ENCODE data around the gene GRAMD1B. TPM values are rescaled to one million over a fixed set of nuclear protein-coding genes. Genes with fewer than 3 reads are reported as not detected.
A peak's percentile ranks its signal among the peaks of the same experiment; 100 is the strongest.

Gene GRAMD1B
- total RNA-seq, 2 donors from 2014 or later, result 3.1 to 3.8 TPM

DNA sequence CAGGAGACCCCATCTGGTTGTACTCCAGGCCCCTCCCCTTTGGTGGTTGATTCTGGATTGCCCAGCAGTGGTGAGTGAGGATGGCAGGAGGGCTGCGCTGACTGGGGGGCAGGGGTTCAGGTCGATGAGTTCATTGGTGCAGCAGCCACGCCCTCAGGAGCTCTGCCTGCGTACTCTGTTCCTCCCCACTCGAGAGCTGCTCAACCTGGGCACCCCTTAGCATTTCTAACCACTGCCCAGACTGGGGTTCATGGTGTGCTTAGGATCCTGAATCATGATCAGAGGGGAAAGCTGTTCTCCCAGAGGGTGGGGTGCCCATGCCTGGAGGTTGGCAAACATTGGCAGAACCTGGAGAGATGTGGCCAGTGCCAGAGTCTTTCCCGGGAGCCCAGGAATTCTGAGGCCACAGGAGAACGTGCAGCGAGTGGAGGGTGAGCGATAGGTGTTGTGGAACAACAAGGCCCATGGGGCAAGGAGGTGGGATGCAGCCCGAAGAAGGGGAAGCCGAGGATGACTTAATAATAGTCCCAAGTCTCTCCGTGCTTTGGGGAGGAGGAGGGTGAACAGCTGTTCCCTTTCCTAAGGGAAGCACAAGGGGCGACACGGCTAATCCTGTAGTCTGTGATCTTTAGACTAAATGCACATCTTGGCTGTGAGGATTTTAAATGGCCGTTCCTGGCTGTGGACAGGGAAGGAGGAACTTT, 148.9 kb downstream of the GRAMD1B start:
- TF ChIP-seq, protein P1, sequence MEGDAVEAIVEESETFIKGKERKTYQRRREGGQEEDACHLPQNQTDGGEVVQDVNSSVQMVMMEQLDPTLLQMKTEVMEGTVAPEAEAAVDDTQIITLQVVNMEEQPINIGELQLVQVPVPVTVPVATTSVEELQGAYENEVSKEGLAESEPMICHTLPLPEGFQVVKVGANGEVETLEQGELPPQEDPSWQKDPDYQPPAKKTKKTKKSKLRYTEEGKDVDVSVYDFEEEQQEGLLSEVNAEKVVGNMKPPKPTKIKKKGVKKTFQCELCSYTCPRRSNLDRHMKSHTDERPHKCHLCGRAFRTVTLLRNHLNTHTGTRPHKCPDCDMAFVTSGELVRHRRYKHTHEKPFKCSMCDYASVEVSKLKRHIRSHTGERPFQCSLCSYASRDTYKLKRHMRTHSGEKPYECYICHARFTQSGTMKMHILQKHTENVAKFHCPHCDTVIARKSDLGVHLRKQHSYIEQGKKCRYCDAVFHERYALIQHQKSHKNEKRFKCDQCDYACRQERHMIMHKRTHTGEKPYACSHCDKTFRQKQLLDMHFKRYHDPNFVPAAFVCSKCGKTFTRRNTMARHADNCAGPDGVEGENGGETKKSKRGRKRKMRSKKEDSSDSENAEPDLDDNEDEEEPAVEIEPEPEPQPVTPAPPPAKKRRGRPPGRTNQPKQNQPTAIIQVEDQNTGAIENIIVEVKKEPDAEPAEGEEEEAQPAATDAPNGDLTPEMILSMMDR (IDR thresholded peaks at IDR 0.05), result no peak
- Histone ChIP-seq H3K36me3 (no peaks in the 10 kb centered on the region), H3K27ac (no peak overlapping the region), H3K4me3 (no peak overlapping the region), H3K4me1 (peaks cover 0 to 5% of the 10 kb centered on the region in 2 donors), H3K9me3 (no peaks in the 10 kb centered on the region), H3K27me3 (no peaks in the 10 kb centered on the region)
- DNase-seq (ENCODE audit: low spot score), result no peak

DNA sequence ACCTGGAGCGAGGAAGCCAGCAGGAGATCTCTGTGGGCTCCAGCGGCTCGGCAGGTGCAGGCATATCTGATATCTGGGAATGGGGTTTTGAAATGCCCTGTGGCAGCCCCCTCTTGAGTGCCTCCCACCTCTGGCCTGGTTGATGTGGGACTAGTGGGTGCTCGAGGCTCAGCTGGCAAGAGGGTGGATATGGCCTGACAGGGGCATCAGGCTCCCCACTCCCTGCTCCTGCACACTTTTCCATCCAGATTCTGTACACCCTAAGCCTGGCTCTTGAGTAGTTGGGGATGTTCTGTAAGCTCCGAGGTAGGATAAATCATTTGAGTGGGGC, 149.4 kb downstream of the GRAMD1B start:
- H3K27ac ChIP-seq, result no peak overlapping the region
- H3K4me3 ChIP-seq, result no peak overlapping the region
- no peaks in the 10 kb centered on the region for H3K9me3 ChIP-seq
- H3K36me3 ChIP-seq, result no peaks in the 10 kb centered on the region
- H3K4me1 ChIP-seq, result peaks cover 0 to 5% of the 10 kb centered on the region in 2 donors
- DNase-seq (ENCODE audit: low spot score), result no peak
- TF ChIP-seq, protein P1 (IDR thresholded peaks at IDR 0.05), result no peak
- no peaks in the 10 kb centered on the region for H3K27me3 ChIP-seq

DNA sequence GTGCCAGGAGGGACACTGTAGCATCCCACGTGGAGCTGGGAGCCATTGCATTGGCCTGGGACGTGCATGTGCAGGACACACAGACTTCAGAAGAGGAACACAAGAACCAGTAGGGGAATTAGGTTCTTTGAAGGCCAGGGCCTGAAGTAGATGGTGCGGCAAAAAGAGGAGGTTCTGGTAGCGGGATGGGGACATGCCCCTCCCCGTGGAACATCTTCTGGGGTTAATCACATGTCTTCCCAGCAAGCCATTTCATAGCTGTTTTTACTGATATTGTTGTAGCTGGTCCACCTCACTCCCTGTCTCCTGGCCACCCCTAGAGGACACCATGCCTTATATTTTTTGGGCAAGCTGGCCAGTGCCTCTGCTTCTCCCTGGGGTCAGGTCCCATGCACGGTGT, 150.1 kb downstream of the GRAMD1B start:
- H3K36me3 ChIP-seq, result no peaks in the 10 kb centered on the region
- H3K27ac ChIP-seq, result no peak overlapping the region

DNA sequence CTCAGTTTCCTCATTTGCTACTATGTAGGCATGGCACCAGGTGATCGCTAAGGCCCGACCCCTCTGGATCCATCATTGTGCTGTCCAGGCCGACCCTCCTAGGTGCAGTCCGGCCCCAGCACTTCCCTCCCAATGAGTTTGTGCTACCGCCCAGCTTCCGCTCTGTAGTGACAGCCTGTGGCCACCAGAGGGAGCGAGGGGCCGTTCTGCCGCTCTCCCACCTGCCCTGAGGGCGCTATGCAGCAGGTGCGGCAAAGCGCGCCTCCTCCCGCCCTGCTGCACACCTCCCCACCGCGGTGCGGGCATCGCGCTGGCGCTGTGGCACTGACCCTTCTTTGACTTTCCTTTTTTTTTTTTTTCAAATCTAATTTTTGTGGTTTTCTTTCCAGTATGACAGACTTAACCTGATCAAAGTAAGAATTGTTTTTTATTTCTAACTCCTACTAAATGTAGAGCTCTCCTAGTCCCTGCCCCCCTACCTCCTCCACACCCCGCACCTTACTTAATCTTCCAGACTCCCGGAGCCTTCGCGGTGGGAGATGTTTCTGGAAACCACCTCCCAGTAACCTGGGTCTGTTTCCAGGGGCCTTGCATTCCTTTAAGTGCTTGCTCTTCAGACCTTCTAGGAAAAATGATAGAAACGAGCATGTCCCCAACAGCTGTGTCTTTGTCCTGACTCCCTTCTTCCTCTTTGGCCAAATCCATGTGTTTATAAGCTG, 150.6 kb downstream of the GRAMD1B start:
- Histone ChIP-seq H3K36me3 (no peaks in the 10 kb centered on the region), H3K4me1 (peaks cover 0 to 5% of the 10 kb centered on the region in 2 donors), H3K4me3 (no peak overlapping the region), H3K9me3 (no peaks in the 10 kb centered on the region), H3K27me3 (no peaks in the 10 kb centered on the region), H3K27ac (no peak overlapping the region)
- DNase-seq (ENCODE audit: low spot score), result no peak
- TF ChIP-seq, protein P1 (IDR thresholded peaks at IDR 0.05), result peak; percentile 93 to 94

More for the DNA sequence above, 150.1 kb downstream of the GRAMD1B start:
- Histone ChIP-seq H3K4me1 (peaks cover 0 to 5% of the 10 kb centered on the region in 2 donors), H3K27me3 (no peaks in the 10 kb centered on the region), H3K4me3 (no peak overlapping the region), H3K9me3 (no peaks in the 10 kb centered on the region)
- DNase-seq (ENCODE audit: low spot score), result no peak
- TF ChIP-seq, protein P1 (IDR thresholded peaks at IDR 0.05), result no peak

DNA sequence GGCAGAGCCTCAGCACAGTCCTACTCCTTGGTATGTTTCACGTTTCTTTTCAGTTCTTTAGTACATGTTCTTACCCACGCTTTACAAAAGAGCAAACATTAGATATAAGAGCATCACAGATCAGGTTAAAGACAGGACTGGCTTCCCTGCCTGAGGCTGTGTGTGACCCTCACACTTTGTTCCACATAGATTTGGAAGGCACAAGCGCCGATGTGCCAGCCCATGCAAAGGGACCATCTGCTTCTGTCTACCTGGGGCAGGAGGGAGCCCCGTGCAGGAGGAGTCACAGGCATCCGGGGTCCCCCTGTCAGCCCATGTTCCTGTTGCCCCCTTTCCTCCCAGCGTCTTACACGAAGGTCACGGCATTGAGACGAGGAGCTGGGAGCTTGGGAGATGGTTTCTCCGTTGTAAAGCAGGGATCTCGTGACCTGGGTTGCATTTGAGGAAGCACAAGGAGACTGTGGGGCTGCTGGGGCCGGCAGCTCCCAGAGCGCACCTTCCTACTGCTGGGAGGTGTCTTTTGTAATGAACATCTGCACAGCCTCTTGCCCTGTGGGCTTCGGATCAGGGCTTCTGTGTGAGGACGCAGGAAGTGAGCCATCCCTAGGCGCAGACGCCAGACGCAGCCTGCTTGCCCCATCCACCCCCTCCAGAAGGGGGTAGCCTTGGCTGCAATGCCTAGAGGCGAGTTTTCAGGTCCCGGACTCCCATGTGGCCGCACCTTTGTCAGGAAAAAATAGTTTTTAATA, 151.8 kb downstream of the GRAMD1B start:
- DNase-seq (ENCODE audit: low spot score), result no peak

More for the DNA sequence above, 151.8 kb downstream of the GRAMD1B start:
- Histone ChIP-seq H3K27ac (no peak overlapping the region), H3K27me3 (no peaks in the 10 kb centered on the region), H3K4me3 (no peak overlapping the region), H3K36me3 (no peaks in the 10 kb centered on the region), H3K4me1 (peaks cover 0 to 5% of the 10 kb centered on the region in 2 donors), H3K9me3 (no peaks in the 10 kb centered on the region)
- TF ChIP-seq, protein P1 (IDR thresholded peaks at IDR 0.05), result no peak

Measured in right atrium auricular region (tissue), 2 donors.